Endothelial cell of umbilical vein (primary cell): ENCODE results near the gene UBFD1.

Source experiments
- POLR2AphosphoS5 ChIP-seq: IDR thresholded peaks from 2 replicates; pipeline ENCODE4 v1.6.1; 2012; ENCODE audit warnings: low read depth, mild to moderate bottlenecking, control low read depth, low read length, moderate library complexity; ENCODE audit not compliant: insufficient read depth
- TF ChIP-seq, protein P1 (sequence below), 2 donors: IDR thresholded peaks; 1 replicate in 1 of 2; 2 replicates in 1 of 2; pipeline ENCODE4 v1.5.1; 2011; ENCODE audit warnings: low read length in 2 of 2, mild to moderate bottlenecking in 2 of 2, moderate library complexity in 2 of 2, control low read depth in 1 of 2, inconsistent platforms in 1 of 2, low read depth in 1 of 2; ENCODE audit not compliant: insufficient read depth in 1 of 2; ENCODE audit errors: extremely low read depth in 1 of 2

GRCh38 chr16:23549938-23550337 is 7.6 kb upstream of the UBFD1 start:
- no peak for TF ChIP-seq POLR2AphosphoS5
- TF ChIP-seq, protein P1, sequence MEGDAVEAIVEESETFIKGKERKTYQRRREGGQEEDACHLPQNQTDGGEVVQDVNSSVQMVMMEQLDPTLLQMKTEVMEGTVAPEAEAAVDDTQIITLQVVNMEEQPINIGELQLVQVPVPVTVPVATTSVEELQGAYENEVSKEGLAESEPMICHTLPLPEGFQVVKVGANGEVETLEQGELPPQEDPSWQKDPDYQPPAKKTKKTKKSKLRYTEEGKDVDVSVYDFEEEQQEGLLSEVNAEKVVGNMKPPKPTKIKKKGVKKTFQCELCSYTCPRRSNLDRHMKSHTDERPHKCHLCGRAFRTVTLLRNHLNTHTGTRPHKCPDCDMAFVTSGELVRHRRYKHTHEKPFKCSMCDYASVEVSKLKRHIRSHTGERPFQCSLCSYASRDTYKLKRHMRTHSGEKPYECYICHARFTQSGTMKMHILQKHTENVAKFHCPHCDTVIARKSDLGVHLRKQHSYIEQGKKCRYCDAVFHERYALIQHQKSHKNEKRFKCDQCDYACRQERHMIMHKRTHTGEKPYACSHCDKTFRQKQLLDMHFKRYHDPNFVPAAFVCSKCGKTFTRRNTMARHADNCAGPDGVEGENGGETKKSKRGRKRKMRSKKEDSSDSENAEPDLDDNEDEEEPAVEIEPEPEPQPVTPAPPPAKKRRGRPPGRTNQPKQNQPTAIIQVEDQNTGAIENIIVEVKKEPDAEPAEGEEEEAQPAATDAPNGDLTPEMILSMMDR (IDR thresholded peaks at IDR 0.05; ENCODE audit: extremely low read depth in 1 of 2, insufficient read depth in 1 of 2, low read depth in 1 of 2, low read length in 2 of 2), result no peak
